ENCODE data around the gene PDGFC.

PDGFC gene

DNA sequence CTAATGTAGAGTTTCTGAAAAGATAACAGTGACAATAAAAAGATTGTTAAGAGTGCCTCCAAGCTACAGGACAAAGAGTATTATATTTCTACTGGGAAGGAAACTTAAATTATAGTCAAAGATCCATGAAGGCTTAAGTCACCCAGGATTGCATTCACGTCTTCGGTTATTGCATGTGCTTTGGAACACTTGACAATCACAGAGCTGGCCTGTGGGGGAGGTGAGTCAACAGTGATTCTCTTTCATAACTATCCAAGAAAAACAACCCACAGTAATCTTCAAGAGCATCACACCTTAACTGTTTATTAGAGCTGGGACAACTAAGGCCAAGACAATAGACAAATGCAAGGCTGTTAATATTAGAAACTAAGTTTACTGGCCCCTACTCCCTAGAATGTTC is 40.3 kb downstream of the PDGFC start:
- no peak overlapping the region for H3K27ac ChIP-seq
- peak; percentile 53 for DNase-seq (ENCODE audit: low spot score)
- TF ChIP-seq, protein P1, sequence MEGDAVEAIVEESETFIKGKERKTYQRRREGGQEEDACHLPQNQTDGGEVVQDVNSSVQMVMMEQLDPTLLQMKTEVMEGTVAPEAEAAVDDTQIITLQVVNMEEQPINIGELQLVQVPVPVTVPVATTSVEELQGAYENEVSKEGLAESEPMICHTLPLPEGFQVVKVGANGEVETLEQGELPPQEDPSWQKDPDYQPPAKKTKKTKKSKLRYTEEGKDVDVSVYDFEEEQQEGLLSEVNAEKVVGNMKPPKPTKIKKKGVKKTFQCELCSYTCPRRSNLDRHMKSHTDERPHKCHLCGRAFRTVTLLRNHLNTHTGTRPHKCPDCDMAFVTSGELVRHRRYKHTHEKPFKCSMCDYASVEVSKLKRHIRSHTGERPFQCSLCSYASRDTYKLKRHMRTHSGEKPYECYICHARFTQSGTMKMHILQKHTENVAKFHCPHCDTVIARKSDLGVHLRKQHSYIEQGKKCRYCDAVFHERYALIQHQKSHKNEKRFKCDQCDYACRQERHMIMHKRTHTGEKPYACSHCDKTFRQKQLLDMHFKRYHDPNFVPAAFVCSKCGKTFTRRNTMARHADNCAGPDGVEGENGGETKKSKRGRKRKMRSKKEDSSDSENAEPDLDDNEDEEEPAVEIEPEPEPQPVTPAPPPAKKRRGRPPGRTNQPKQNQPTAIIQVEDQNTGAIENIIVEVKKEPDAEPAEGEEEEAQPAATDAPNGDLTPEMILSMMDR (conservative IDR thresholded peaks at IDR 0.05; ENCODE audit: low read depth): no peak
- CTCF ChIA-PET: no interaction called here
- POLR2A ChIA-PET (ENCODE audit: low non-redundant PET): no interaction called here

DNA sequence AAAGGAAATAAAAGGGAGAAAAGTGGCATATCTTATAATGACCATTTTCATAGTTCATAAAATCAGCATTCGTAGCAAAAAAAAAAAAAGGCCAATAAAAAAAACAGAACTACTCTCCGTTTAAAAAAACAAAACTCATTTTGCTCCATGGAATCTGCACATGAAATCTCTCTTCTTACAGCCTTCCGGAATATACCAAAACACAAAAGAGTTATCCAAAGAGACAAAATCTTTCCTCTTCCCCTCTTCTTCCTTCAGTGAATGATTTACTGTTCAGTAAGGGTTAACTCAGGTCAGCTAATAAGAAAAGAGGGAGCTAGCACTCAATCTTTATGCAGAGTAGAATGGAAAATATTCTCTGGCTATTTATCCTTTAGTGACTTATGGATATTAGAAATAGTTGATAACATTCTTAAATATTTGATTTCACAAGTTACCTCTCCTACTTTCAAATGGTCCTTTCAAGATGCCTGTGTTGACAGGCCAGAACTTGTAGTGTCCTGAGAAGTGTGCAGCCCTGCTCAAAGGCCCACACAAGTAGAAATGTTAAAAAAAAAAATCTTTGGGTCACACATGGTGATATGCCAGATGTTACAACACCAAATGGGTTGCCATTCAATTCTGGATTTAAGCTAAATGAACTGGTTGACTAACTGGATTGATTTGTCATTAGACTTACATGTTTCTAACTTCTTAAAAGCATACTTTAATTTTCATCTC is 42.1 kb downstream of the PDGFC start:
- no peak overlapping the region for H3K27ac ChIP-seq
- DNase-seq (ENCODE audit: low spot score): no peak
- ChIA-PET POLR2A (ENCODE audit: low non-redundant PET) (no interaction called here), CTCF (no interaction called here)
- TF ChIP-seq, protein P1 (conservative IDR thresholded peaks at IDR 0.05; ENCODE audit: low read depth): no peak

DNA sequence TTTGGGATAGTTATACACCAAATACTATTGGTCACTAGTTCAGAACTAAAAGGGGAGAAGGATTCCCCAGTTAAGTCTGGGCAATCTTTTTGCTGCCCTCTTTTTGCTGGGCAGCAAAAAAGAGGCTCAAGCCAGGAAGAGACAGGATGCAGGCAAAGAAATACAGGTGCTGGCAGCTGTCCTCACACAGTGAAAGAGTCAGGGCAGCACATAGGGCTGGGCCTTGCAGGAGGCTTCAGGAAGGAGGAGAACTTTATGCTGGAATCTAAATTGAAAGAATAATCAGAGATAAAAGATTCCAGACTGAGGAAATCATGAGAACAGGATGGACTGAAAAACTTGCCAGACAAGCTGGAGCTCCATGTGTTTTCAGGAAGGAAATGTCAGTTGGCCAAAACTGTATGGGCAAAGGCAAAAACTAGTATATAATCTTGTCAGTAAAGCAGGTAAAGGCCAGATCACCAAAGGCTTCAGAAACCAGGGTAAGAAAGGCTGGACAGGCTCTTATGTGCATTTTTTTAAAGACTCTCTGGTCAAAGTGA is 46.8 kb downstream of the PDGFC start:
- TF ChIP-seq, protein P1 (conservative IDR thresholded peaks at IDR 0.05; ENCODE audit: low read depth): no peak
- ChIA-PET CTCF (no interaction called here), POLR2A (ENCODE audit: low non-redundant PET) (no interaction called here)
- no peak for DNase-seq (ENCODE audit: low spot score)
- H3K27ac ChIP-seq: no peak overlapping the region

DNA sequence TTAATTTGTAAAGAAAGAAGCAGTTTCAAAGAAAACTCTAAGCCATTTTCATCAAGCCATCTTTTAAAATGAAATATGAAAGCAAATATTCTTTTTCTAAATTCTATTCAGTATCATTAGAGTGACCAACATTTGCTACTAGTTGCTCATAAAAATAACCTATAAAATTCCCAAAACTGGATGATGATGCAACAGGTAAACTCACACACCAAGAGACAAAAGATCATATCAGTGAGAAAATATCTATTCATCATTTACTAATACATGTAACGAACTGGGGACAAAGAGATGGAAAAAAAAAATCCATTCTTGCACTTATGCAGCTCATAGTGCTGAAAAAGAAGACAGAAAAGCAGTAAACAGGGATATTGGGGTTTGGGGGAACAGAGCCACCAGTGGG is 48.1 kb downstream of the PDGFC start:
- DNase-seq (ENCODE audit: low spot score): no peak
- H3K27ac ChIP-seq: no peak overlapping the region
- POLR2A ChIA-PET (ENCODE audit: low non-redundant PET): no interaction called here
- TF ChIP-seq, protein P1 (conservative IDR thresholded peaks at IDR 0.05; ENCODE audit: low read depth): no peak
- CTCF ChIA-PET: interaction anchor here (0.6 kb wide), 1 partner anchor 184 kb away, joined by 7 read pairs; no protein-coding TSS in a partner anchor

DNA sequence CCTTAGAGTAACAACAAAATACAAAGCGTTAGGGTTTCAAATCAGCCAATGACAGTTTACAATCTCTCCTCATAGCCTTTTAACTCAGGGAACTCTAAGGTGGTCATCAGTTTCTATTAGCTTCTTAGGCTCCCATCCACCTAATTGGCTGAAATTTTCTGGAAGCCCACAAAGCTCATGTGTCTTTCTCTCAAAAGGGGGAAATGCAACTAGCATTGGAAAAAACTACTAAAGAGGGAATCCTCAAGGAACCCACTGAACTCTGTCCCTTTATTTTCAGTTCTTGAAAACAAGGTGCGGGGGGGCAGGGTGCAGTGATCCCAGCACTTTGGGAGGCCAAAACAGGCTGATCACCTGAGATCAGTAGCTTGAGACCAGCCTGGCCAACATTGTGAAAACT is 56.4 kb downstream of the PDGFC start:
- DNase-seq (ENCODE audit: low spot score): no peak
- CTCF ChIA-PET: no interaction called here
- TF ChIP-seq, protein P1 (conservative IDR thresholded peaks at IDR 0.05; ENCODE audit: low read depth): no peak
- no peak overlapping the region for H3K27ac ChIP-seq
- POLR2A ChIA-PET (ENCODE audit: low non-redundant PET): no interaction called here

DNA sequence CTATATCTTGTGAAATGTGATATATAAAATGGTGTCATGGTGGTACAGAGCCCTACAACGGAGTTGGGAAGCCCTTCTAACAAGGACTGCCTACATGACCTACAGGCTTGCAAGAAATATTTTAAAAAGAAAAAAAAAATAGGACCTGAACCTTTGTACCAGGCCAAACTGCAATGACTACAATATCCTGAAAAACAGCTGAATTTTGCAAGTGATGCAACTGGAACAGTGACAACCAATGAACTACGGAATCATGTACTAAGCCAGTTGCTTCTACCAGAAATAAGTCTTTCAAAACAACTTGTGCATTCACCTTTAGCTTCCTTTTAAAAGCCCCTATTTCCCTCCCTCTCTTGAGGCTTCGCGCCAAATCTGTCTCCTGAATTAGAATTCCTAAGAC is 58.4 kb downstream of the PDGFC start:
- POLR2A ChIA-PET (ENCODE audit: low non-redundant PET): no interaction called here
- TF ChIP-seq, protein P1 (conservative IDR thresholded peaks at IDR 0.05; ENCODE audit: low read depth): no peak
- H3K27ac ChIP-seq: no peak overlapping the region
- CTCF ChIA-PET: no interaction called here
- DNase-seq (ENCODE audit: low spot score): no peak

All from RWPE1 (cell line).